Fibroblast of the aortic adventitia (primary cell): ENCODE results near the gene LRBA. TPM values are rescaled to one million over a fixed set of nuclear protein-coding genes. Genes with fewer than 3 reads are reported as not detected.

Experiments
- DNase-seq: peaks from one replicate; pipeline ENCODE4 v3.0.0-alpha.2; 2010; ENCODE audit warnings: low read depth
- H3K4me3 ChIP-seq: 2 replicates; pipeline ENCODE4 v1.5.1; 2011; ENCODE audit warnings: low read depth, mild to moderate bottlenecking, control low read depth, low read length, moderate library complexity
- total RNA-seq: library from RNA; depleted of rRNA; stranded (reverse); fragments of >200 nt; gene quantifications from 2 replicates; pipeline ENCODE4 v1.2.3, GENCODE V29; 2012; ENCODE audit warnings: low replicate concordance
- TF ChIP-seq, protein P1 (sequence below): IDR thresholded peaks from 2 replicates; pipeline ENCODE4 v1.5.1; 2011; ENCODE audit warnings: mild to moderate bottlenecking, low read length, control low read depth, inconsistent platforms; ENCODE audit not compliant: insufficient read depth

LRBA gene
- total RNA-seq, 1 donor: 45.8 TPM

GRCh38 chr4:150739591-150739990, 275.5 kb downstream of the LRBA start:
- TF ChIP-seq, protein P1, sequence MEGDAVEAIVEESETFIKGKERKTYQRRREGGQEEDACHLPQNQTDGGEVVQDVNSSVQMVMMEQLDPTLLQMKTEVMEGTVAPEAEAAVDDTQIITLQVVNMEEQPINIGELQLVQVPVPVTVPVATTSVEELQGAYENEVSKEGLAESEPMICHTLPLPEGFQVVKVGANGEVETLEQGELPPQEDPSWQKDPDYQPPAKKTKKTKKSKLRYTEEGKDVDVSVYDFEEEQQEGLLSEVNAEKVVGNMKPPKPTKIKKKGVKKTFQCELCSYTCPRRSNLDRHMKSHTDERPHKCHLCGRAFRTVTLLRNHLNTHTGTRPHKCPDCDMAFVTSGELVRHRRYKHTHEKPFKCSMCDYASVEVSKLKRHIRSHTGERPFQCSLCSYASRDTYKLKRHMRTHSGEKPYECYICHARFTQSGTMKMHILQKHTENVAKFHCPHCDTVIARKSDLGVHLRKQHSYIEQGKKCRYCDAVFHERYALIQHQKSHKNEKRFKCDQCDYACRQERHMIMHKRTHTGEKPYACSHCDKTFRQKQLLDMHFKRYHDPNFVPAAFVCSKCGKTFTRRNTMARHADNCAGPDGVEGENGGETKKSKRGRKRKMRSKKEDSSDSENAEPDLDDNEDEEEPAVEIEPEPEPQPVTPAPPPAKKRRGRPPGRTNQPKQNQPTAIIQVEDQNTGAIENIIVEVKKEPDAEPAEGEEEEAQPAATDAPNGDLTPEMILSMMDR: no peak
- peak; percentile 18 for DNase-seq
- H3K4me3 ChIP-seq: no peak overlapping the region

DNA sequence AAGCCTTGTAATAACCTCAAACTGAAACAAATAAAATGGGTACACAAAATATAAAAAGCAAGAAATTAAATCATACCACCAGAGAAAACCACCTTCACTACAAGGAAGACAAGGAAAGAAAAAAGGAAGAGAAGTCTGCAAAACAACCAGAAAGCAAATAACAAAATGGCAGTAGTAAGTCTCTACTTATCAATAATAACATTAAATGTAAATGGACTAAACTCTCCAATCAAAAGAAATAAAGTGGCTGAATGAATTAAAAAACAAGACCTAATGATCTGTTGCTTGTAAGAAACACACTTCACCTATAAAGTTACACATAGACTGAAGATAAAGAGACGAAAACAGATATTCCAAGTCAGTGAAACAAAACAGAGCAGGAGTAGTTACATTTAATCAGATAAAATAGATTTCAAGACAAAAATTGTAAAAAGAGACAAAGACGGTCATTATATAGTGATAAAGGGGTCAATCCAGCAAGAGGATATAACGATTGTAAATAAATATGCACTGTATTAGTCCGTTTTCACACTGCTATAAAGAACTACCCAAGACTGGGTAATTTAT, 289.0 kb downstream of the LRBA start:
- no peak overlapping the region for H3K4me3 ChIP-seq
- DNase-seq: no peak
- TF ChIP-seq, protein P1: no peak

- no peak overlapping the region for H3K4me3 ChIP-seq
- TF ChIP-seq, protein P1: no peak
- no peak for DNase-seq
These were observed 291.2 kb downstream of the LRBA start for GRCh38 chr4:150723727-150724411.

GRCh38 chr4:150722908-150723362, 292.1 kb downstream of the LRBA start:
- TF ChIP-seq, protein P1: no peak
- no peak overlapping the region for H3K4me3 ChIP-seq
- DNase-seq: peak; percentile 60

GRCh38 chr4:150720973-150721518, 294.0 kb downstream of the LRBA start:
- DNase-seq: no peak
- H3K4me3 ChIP-seq: no peak overlapping the region
- TF ChIP-seq, protein P1: no peak

DNA sequence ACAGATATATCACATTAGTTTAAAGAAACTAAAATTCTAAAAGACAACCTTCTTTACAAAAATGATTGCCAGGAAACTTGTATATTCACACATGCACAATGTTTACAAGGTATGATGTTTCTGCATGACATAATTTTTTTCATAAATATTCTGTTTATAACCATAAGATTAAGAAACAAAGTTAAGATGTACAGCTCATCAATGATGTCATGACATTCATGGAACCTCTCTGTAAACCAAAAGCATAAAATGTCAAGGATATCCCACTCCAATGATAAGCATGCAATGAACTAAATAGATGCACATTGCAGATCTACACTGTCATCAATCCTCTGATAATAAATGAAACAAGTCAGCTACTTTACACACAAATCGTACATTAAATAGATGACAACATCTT, 297.1 kb downstream of the LRBA start:
- TF ChIP-seq, protein P1: no peak
- DNase-seq: no peak
- H3K4me3 ChIP-seq: no peak overlapping the region
